Loucy (cell line): ENCODE data around the gene TACR1.

Source experiments
- H2AFZ ChIP-seq: fragments of 200-600 bp; sonication (generic); 2 replicates; pipeline ENCODE4 v1.6.0; 2016; ENCODE audit warnings: antibody characterized with exemption, mild to moderate bottlenecking, low read length, moderate library complexity
- H3F3A ChIP-seq: fragments of 200-600 bp; 2 replicates; pipeline ENCODE4 v1.6.0; 2016; ENCODE audit warnings: antibody characterized with exemption, low read depth, mild to moderate bottlenecking
- H3K27me3 ChIP-seq: fragments of 200-600 bp; sonication (generic); 2 replicates; pipeline ENCODE4 v1.6.1; 2014; ENCODE audit warnings: low read length, mild to moderate bottlenecking; ENCODE audit not compliant: insufficient read depth, poor library complexity, severe bottlenecking
- H3K36me3 ChIP-seq: fragments of 200-600 bp; sonication (generic); 2 replicates; pipeline ENCODE4 v1.6.1; 2016; ENCODE audit warnings: low read length; ENCODE audit not compliant: insufficient read depth
- H3K4me1 ChIP-seq: fragments of 200-600 bp; sonication (generic); 2 replicates; pipeline ENCODE4 v1.5.1; 2014; ENCODE audit warnings: low read length, mild to moderate bottlenecking; ENCODE audit not compliant: insufficient read depth, poor library complexity, severe bottlenecking
- H3K4me2 ChIP-seq: fragments of 200-600 bp; sonication (generic); 2 replicates; pipeline ENCODE4 v1.6.0; 2014; ENCODE audit warnings: antibody characterized with exemption, low read length, low read depth, mild to moderate bottlenecking; ENCODE audit not compliant: poor library complexity, severe bottlenecking
- H3K4me3 ChIP-seq: fragments of 200-600 bp; sonication (generic); 2 replicates; pipeline ENCODE4 v1.5.1; 2014; ENCODE audit warnings: low read length, mild to moderate bottlenecking, mixed read lengths; ENCODE audit not compliant: poor library complexity, severe bottlenecking
- H3K79me2 ChIP-seq: fragments of 200-600 bp; sonication (generic); 2 replicates; pipeline ENCODE4 v1.6.1; 2014; ENCODE audit warnings: low read length; ENCODE audit not compliant: insufficient read depth
- H3K9ac ChIP-seq: fragments of 200-600 bp; sonication (generic); 2 replicates; pipeline ENCODE4 v1.6.0; 2014; ENCODE audit warnings: mild to moderate bottlenecking, low read depth, low read length, moderate library complexity; ENCODE audit not compliant: poor library complexity, severe bottlenecking
- H3K9me2 ChIP-seq: fragments of 200-600 bp; sonication (generic); replicated peaks from 2 replicates; pipeline ENCODE4 v1.6.1; 2016; ENCODE audit warnings: low read depth, low read length, mixed read lengths
- H3K9me3 ChIP-seq: fragments of 200-600 bp; sonication (generic); 2 replicates; pipeline ENCODE4 v1.6.1; 2014; ENCODE audit warnings: mild to moderate bottlenecking, antibody characterized with exemption, low read length, low read depth; ENCODE audit not compliant: insufficient read depth
- H4K20me1 ChIP-seq: fragments of 200-600 bp; sonication (generic); 2 replicates; pipeline ENCODE4 v1.6.0; 2014; ENCODE audit warnings: antibody characterized with exemption, low read length, mild to moderate bottlenecking; ENCODE audit not compliant: insufficient read depth, poor library complexity, severe bottlenecking
- EZH2phosphoT487 ChIP-seq: fragments of 200-600 bp; IDR thresholded peaks from 2 replicates; pipeline ENCODE4 v1.6.1; 2018; ENCODE audit warnings: antibody characterized with exemption, mild to moderate bottlenecking, moderate library complexity, borderline replicate concordance
- TF ChIP-seq, protein P1 (sequence below): fragments of 200-600 bp; sonication (generic); conservative IDR thresholded peaks from 2 replicates; pipeline ENCODE4 v1.5.1; 2014; ENCODE audit warnings: mild to moderate bottlenecking, antibody characterized with exemption, low read length

Gene TACR1

DNA sequence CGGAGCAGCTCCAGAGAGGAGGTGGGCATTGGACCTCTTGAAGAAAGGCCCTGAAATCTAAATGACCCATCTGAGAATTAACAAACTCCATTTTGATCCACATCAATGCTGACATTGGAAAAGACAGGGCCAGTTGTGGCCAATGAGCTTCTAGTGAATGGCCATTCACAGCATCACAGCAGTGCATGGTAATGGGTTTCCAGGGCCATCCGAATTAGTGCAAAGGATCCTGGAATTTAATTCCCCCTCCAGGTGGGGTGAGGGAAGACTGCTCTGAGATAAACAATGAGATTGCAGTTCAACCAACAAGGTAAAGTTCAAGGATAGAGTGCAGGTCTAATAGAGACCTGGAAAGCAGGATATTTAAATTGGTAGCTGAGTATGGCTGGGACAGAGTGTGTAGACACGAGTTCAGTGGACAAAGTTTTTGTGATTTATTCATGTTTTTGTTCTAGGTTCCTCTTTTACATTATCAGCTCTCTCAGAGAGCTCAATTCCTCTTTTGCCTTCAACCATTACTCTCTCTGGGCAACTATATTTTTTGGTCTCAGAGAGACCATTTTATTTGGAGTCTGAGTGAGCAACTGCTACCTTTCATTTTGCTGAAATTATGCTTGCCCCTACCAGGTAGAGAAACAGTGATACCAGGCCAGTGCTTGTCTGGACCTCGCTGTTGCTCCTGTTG is 5.0 kb downstream of the TACR1 start:
- no peaks in the 10 kb centered on the region for H4K20me1 ChIP-seq
- no peak overlapping the region for H2AFZ ChIP-seq
- no peak overlapping the region for H3K4me2 ChIP-seq
- no peaks in the 10 kb centered on the region for H3K36me3 ChIP-seq
- no peaks in the 10 kb centered on the region for H3K4me1 ChIP-seq
- H3K9ac ChIP-seq: no peak overlapping the region
- no peak for TF ChIP-seq EZH2phosphoT487
- TF ChIP-seq, protein P1, sequence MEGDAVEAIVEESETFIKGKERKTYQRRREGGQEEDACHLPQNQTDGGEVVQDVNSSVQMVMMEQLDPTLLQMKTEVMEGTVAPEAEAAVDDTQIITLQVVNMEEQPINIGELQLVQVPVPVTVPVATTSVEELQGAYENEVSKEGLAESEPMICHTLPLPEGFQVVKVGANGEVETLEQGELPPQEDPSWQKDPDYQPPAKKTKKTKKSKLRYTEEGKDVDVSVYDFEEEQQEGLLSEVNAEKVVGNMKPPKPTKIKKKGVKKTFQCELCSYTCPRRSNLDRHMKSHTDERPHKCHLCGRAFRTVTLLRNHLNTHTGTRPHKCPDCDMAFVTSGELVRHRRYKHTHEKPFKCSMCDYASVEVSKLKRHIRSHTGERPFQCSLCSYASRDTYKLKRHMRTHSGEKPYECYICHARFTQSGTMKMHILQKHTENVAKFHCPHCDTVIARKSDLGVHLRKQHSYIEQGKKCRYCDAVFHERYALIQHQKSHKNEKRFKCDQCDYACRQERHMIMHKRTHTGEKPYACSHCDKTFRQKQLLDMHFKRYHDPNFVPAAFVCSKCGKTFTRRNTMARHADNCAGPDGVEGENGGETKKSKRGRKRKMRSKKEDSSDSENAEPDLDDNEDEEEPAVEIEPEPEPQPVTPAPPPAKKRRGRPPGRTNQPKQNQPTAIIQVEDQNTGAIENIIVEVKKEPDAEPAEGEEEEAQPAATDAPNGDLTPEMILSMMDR: no peak
- no peaks in the 10 kb centered on the region for H3K9me3 ChIP-seq
- H3F3A ChIP-seq: no peaks in the 10 kb centered on the region
- no peaks in the 10 kb centered on the region for H3K79me2 ChIP-seq
- no peak overlapping the region for H3K4me3 ChIP-seq
- no peaks in the 10 kb centered on the region for H3K9me2 ChIP-seq
- H3K27me3 ChIP-seq: no peaks in the 10 kb centered on the region

DNA sequence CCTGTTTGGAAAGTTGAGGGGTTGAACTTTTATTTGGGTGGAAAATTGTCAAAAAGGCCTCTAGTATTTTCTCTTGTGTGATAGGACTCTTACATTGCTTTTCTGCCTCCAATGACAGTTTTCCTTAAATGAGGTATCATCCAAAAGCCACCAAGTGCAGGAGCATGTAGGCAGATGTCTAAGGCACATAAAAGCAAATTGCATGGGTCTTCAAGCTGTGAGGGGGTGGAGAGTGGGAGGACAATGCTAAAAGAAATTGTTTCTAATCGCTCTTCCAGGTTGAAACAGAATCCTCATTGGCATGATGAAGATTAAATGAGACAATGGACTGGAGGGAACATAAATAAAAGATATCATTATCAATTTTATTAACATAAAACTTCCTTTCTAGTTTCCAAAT is 6.8 kb downstream of the TACR1 start:
- H3K4me3 ChIP-seq: no peak overlapping the region
- H3K27me3 ChIP-seq: no peaks in the 10 kb centered on the region
- H3F3A ChIP-seq: no peaks in the 10 kb centered on the region
- H3K9me3 ChIP-seq: no peaks in the 10 kb centered on the region
- H3K4me2 ChIP-seq: no peak overlapping the region
- no peaks in the 10 kb centered on the region for H4K20me1 ChIP-seq
- H3K9me2 ChIP-seq: no peaks in the 10 kb centered on the region
- no peak overlapping the region for H2AFZ ChIP-seq
- no peaks in the 10 kb centered on the region for H3K36me3 ChIP-seq
- no peaks in the 10 kb centered on the region for H3K79me2 ChIP-seq
- H3K4me1 ChIP-seq: no peaks in the 10 kb centered on the region
- no peak overlapping the region for H3K9ac ChIP-seq
- no peak for TF ChIP-seq EZH2phosphoT487
- TF ChIP-seq, protein P1: no peak

DNA sequence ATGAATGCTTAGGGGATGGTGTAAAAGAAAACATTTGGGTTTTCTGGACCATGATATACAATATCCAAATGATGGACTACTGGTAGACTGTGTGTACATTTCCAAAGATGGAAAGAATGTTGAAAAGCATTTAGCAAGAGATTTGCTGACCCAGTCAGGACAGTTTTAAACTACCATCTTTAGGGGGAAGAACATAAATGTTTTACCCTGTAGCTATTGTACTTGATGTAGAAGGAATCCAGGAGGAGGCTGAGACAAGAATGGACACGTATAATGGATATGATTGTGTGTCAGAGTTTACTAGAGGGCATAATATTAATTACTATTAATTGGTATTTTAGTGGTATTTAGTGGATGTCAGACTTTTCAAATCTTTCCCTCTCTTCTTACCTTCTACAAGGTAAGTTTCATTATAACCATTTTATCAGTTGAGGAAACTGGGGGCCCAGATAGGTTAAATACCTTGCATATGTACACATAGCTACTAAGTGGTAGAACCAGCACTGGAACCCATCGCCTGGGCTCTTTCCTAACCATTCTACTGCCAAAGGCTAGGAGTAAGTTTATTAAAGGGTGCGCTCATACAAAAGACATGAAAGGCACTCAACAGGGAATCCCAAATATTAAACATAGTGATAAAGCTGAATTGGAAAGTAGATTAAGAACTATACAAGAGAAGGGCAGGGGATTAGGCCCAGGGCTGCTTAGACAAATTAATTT is 8.9 kb downstream of the TACR1 start:
- no peaks in the 10 kb centered on the region for H3F3A ChIP-seq
- H3K4me2 ChIP-seq: no peak overlapping the region
- no peaks in the 10 kb centered on the region for H3K27me3 ChIP-seq
- H4K20me1 ChIP-seq: no peaks in the 10 kb centered on the region
- H2AFZ ChIP-seq: no peak overlapping the region
- H3K9ac ChIP-seq: no peak overlapping the region
- TF ChIP-seq EZH2phosphoT487: no peak
- TF ChIP-seq, protein P1: no peak
- H3K4me1 ChIP-seq: no peaks in the 10 kb centered on the region
- no peaks in the 10 kb centered on the region for H3K9me2 ChIP-seq
- H3K36me3 ChIP-seq: no peaks in the 10 kb centered on the region
- H3K9me3 ChIP-seq: no peaks in the 10 kb centered on the region
- H3K79me2 ChIP-seq: no peaks in the 10 kb centered on the region
- H3K4me3 ChIP-seq: no peak overlapping the region
